NOMO-1 (cell line): ENCODE results near the gene FGF21.
"Not testable (repeated sequence)": the region's sequence is repeated elsewhere in the genome, so short reads cannot be mapped to it uniquely, and the experiment has no call there.

ENCODE experiments used
- DNase-seq, 2 experiments: peaks; one replicate each; lab custom pipeline; 2025; ENCODE audit not compliant: unreplicated experiment in 2 of 2; lab: John Stamatoyannopoulos, UW

The FGF21 gene

DNA sequence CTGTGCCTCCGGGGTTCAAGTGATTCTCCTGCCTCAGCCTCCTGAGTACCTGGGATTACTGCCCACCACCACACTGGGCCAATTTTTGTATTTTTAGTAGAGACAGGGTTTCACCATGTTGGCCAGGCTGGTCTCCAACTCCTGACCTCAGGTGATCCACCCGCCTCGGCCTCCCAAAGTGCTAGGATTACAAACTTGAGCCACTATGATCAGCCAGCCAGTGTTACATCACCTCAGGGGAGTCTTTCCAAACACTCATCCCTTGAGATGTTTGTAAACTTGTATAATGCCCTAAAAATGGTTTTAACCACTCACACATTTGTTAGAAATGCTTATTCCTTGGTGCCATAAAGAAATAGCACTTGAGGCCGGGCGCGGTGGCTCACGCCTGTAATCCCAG lies 31.1 kb downstream of the FGF21 start:
- DNase-seq, result not testable (repeated sequence)

DNA sequence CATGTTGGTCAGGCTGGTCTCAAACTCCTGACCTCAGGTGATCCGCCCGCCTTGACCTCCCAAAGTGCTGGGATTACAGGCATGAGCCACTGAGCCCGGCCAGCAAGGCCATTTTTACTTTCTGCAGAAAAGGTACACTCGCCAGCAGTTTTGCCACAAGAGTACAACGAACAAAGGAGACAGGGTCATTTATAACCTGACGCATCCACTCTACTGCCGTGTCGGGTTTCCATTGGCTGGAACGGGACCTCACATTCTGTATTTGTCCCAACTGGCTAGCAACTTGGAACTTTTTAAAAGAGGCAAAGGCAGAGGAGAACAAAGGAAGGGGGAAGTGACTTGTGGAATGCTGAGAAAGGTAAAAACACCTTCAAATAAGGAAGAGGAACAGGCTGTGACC lies 32.0 kb downstream of the FGF21 start:
- DNase-seq, result not testable (repeated sequence)

DNA sequence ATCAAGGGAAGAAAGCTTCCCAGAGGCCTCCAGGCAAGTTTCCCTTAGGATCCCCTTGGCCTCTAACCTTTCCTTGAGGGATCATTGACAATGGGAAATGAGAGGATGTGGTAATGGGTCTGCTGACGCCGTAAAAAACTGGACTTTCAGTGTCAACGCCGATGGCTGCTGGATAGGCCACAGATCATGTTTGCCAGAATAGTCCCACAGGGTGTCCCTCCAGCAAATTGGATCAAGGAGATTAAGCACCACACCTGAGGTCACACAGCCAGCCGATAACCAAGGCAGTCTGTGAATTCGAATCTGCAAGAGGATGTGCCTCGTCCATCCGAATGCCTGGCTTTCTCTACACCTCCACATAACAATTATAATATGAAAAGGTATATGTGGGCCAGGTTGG lies 37.9 kb downstream of the FGF21 start:
- DNase-seq, result no peak

DNA sequence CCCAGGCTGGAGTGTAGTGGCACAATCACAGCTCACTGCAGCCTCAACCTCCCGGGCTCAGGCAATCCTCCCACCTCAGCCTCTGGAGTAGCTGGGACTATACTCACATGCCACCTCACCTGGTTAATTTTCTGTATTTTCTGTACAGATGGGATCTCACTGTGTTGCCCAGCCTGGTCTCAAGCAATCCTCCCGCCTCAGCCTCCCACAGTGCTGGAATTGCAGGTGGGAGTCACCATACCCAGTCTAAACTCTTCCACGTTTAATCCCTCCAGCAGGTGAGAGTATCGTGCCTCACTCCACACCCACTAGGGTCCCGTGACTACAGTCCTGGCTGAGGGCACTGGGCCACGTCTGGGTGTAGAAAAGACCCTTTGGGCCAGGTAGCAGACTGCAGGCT lies 39.0 kb downstream of the FGF21 start:
- DNase-seq, result no peak

DNA sequence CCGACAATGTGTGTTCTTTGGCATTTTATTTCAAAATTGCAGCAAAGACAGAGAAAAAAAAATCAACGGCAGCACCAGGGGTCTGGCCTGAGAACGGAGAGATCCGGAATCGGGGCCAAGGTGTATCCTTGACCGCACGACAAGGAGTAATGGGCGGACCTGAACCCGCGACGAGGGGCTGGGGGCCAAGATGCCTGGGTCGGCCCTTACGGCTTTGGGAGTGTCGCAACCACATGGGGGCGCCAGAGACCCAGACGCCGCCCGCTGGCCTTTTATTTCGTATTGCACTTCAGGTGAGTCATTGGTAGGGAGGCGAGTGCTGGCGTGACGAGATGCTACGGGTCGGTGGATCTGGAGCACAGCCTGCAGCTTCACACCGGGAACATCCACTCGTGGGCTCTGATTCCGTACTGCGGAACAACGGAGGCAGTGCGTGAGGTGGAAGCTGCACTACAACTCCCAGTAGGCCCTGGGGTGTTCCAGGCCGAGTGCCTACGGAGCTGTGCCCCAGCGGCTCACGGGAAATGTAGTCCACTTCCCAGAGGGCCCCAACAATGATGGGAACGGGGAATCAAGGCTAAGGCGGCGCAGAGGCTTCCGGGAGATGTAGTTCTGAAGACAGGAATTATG lies 39.8 kb downstream of the FGF21 start:
- DNase-seq, result peak; percentile 76 to 87

DNA sequence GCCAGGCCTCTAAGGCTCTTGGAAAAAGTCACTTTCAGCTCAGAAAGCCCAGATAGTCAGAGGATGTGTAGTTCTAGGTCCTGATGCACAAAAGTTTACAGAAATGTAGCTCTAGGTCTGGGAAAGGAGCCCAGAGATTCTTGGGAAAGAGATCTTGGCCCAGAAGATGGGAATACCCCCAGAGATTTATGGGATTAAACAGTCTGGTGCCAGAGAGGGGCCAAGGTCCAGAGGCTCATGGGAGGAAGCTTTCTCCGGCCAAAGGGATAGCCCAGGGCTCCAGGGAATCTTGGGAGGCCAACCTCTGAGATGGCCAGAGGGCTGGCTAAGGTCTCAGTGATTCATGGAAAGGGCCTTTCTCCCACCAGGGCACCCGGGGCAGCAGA lies 40.4 kb downstream of the FGF21 start:
- DNase-seq, result no peak

DNA sequence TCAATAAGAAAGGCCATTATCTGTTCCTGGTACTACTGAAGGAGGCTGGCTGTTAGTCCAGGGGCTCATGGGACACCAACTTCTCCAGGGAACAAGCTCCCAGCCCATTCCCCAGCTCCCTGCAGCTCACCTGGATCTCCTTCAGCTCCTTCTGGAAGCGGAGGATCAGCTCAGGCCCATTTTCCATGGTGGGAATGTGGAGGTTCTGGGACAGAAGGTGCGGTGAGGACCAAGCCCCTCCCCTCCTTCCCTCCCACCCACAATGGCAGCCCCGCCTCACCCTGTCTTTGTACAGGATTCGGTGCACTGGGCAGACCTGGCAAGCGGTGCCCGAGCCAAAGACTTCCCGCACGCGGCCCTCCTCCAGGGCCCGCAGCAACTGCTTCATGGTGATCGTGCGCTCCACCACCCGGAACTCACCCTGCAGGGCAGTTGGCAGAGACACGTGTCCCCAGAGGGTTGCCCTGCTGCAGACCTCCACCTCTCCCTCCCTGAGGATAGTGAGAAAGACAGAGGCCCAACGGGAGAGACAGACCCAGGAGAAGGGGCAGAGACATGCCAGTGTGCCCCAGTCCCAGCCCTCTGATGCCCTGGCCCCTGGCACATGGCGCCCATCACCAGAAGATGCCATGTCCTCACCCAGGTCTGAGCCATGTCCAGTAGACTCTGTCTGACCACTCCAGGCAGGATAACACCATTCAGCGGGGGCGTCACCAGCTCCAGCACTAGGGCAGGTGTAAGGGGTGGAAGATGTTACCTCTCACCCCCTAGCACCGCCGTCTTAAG lies 41.2 kb downstream of the FGF21 start:
- DNase-seq, result no peak

DNA sequence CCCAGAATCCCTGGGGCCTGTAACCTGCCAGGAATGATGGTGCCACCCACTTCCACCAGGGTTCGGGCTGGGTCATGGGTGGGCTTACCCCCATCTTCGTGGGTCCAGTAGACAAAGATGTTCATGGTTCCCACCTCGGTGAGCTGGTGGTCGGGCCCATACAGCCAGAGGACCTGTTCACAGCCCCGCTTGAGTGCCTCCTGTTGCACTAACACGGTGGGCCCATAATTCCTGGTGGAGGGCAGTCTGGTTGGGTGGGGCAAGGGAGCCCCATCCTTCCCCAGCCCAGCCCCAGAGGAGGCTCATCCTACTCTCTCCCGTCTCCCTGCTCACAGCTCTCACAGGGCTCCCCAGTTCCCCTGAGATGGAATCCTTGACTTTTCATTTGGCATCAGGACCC lies 41.8 kb downstream of the FGF21 start:
- DNase-seq, result no peak

DNA sequence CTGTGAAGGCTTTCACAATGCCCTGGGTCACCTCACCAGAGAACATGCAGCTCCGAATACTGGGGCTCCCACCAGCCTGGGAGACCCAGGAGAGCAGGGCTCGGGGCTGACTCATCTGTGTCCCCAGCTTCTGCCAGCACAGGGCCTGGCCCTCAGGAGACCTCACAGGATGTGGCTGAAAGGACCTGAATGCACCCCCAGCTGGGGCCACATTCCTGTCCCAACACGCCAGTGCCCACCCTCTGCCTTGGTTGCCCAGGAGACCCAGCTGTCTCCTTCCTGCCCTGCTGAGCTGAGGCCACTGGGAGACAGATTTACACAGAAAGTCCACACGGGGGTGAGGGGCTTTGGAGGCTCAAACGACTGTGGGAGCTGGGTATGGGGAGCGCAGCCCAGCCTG lies 43.6 kb downstream of the FGF21 start:
- DNase-seq, result no peak

DNA sequence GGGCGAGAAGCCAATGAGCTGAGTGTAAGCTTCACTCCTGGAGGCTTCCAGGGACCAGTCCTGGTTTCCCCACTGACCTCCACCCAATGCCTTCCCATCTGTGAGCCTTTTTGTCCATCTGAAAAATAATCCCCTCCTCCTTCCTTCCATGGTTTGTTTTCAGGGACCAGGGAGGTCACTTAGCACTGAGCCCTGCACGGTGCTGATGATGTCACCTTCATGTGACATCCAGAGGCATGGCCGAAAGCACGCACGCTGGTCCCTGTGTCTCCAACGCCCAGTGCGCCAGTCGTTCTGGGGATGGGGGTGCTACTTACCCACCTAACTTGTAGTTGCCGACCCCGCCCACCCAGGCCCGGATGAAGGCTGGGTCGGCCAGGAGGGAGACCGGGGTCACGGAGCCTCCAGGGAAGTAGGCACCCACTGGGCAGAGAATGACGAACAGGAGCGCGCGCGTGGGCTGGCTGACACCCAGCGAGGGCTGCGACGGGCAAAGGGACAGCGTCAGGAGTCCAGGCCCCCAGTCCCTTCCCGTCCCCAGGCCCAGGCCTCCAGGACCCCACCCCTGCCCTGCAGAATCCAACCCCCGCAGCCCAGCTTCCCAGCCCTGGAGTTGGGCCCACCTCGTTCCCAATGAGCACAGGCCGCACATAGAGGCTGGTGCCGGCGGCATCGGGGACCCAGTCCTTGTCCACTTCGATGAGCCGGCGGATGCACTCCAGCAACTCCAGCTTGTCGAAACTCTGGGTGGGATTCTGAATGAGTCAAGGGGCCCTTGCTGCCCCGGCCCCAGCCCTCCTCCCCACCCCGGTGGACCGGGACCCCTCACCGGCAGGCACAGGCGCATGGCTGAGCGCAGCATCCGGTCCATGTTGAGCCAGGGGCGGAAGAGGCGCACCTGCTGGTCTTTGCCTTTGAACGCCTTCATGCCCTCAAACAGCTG lies 44.3 kb downstream of the FGF21 start:
- DNase-seq, result no peak

DNA sequence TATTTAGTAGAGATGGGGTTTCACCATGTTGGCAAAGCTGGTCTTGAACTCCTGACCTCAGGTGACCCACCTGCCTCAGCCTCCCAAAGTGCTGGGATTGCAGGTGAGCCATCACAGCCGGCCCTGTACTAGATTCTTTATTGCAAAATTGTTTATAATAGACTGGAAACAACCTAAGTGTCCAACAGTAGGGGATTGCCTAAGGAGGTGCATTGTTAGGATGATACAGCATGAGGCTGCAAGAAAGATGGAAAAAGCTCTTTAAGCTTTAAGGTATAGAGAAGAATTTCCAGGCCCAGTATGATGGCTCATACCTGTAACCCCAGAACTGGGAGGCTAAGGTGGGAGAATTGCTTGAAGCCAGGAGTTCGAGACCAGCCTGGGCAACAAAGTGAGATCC lies 47.3 kb downstream of the FGF21 start:
- no peak for DNase-seq

DNA sequence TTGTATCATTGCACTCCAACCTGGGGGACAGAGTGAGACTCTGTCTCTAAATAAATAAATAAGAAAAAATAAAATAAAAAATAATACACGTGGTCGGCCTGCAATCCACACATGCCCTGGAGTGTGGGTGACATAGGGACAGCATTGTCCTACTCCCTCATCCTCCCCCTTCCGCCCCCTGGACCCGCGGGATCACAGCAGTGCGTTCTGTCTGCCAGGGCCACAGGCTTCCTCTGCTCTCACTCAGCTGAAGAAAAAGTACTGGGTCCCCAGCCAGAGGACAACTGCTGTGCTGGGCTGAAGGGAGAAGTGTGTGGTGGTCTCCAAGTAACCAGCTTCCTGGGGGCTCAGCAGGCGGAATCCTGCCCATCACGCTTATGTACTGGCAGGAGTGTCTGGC lies 49.2 kb downstream of the FGF21 start:
- DNase-seq, result no peak

DNA sequence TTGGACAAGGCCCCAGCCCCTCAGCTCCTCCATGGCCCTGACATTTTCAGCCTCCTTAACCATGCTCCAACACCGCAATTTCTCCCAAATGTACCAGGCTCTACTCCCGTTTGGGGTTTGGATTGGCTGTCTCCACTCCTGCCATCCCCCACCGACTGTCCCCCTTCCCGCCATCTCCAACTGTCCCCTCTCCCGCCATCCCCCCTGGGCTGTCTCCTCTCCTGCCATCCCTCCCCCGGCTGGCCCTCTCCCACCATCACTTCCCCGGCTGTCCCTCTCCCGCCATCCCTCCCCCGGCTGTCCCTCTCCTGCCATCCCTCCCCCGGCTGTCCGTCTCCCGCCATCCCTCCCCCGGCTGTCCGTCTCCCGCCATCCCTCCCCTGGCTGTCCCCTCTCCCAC lies 50.1 kb downstream of the FGF21 start:
- DNase-seq, result no peak

DNA sequence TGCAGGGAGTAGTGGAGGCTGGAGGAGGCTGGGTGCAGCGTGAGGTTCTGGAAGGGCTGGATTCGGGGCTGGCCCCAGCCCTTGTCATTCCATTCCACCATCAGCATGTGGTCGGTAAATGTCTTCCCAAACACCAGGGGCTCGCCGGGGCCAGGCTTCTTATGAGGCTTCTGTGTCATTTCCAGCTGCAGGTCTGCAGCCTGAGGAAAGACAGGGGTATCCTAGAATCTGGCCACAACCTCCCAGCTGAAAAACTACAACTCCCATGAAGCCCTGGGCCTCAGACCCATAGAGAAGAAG lies 51.1 kb downstream of the FGF21 start:
- peak; percentile 11 to 15 for DNase-seq

DNA sequence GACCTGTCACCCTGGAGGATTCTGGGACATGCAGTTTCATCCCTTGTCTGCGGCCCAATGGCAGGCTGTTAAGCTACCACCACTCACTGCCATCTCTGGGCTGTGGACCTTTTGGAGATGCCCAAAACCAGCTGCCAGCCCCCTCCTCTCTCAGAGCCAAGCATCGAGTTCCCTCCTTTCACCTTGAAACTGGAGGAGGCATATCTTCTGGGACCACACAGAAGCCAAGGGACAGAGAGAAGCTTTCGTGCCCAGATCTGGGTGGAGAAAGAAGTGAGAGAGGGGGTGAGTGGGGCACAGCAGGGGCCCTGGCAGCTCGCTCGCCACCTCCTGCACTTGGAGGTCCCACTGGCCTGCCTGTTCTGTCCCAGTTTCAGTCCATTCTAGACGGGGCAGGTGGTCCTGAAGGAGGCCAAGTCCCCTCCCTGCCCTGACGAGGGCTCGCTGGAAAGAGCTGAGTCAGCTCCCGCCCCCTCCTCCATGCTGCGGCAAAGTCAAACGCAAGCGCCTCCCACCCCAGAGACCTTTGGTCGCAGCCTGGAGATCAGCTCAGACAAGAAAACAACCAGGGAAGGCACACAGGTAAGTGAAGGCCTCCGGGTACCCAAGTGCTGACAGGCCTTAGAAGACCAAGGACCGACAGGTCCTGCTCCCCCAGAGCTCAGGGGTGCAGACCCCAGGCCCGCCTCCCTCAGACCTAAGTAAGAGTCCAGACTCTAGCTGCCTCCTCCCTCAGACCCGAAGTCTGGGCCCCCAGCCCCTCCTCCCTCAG lies 51.7 kb downstream of the FGF21 start:
- no peak for DNase-seq

DNA sequence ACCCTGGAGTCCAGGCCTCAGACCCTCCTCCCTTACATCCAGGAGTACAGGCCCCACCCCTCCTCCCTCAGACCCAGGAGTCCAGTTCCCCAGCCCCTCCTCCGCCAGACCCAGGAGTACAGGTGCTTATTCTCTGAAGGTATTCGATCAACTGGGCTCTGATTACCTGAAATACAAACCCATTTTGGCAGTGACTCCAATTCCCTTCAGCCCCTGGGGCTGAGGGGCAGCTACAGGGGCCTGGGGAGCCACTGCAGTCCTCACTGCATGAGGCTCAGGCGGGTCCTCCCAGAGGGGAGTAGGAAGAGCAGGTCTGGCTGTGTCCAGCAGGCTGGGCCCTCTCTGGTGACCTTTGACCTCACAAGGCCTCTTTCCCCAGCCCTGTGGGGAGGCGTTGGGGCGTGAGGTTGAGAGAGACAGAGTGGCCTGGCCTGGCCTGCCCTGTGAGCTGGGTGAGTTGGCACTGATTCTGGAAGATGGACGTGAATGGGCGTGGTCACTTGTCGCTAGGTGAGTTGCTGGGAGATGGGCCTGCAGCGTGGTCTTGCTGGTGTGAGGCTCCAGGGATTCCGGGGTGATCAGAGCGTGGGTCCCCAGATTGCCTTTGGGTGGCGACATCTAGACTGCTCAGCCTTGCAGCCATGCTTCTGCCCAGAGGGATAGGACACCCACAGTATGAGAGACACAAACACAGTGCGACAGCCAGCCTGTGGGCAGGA lies 52.4 kb downstream of the FGF21 start:
- DNase-seq, result no peak
